Heart left ventricle (tissue), 16 donors: Measurements from ENCODE around the gene SUFU. TPM values are rescaled to one million over a fixed set of nuclear protein-coding genes. Genes with fewer than 3 reads are reported as not detected.

ENCODE experiments used
- ATAC-seq, 4 donors: fragments of 200-7000 bp; cut with Tn5 transposase; one replicate each; pipeline ENCODE4 v1.9.1; 2020 to 2022; ENCODE audit warnings: moderate library complexity in 4 of 4, mild to moderate bottlenecking in 3 of 4, moderate number of reproducible peaks in 1 of 4
- DNase-seq, 5 donors: peaks; one replicate each; pipeline ENCODE4 v3.0.0-alpha.2; 2020
- H3K27ac ChIP-seq, 12 donors: fragments of 200-600 bp; sonication (generic) in 4 of 12; one replicate each; pipeline versions ENCODE4 v1.5.0 to v1.8.0; 2016 to 2022; ENCODE audit warnings: mild to moderate bottlenecking in 2 of 12
- H3K27me3 ChIP-seq, 9 donors: fragments of 200-600 bp; sonication (generic) in 2 of 9; one replicate each; pipeline versions ENCODE4 v1.5.1 to v1.8.0; 2016 to 2022; ENCODE audit warnings: mild to moderate bottlenecking in 3 of 9
- H3K36me3 ChIP-seq, 9 donors: fragments of 200-600 bp; sonication (generic) in 2 of 9; one replicate each; pipeline versions ENCODE4 v1.5.0 to v1.8.0; 2018 to 2022; ENCODE audit warnings: mild to moderate bottlenecking in 2 of 9
- H3K4me1 ChIP-seq, 12 donors: fragments of 200-600 bp; sonication (generic) in 4 of 12; one replicate each; pipeline versions ENCODE4 v1.5.0 to v1.8.0; 2016 to 2022; ENCODE audit warnings: mild to moderate bottlenecking in 3 of 12
- H3K4me3 ChIP-seq, 12 donors: fragments of 200-600 bp; sonication (generic) in 4 of 12; one replicate each; pipeline versions ENCODE4 v1.5.0 to v1.8.0; 2017 to 2022; ENCODE audit warnings: mild to moderate bottlenecking in 9 of 12, moderate library complexity in 4 of 12
- H3K9me3 ChIP-seq, 12 donors: fragments of 200-600 bp; sonication (generic) in 4 of 12; one replicate each; pipeline versions ENCODE4 v1.5.0 to v1.8.0; 2016 to 2022; ENCODE audit warnings: mild to moderate bottlenecking in 1 of 12
- POLR2A ChIP-seq, 2 donors: fragments of 450-650 bp; IDR thresholded peaks; one replicate each; pipeline ENCODE4 v1.6.1; 2017; ENCODE audit warnings: antibody characterized with exemption in 2 of 2, mild to moderate bottlenecking in 2 of 2, moderate library complexity in 2 of 2
- WGBS, 4 donors: extraction: QIAGEN DNeasy Blood & Tissue Kit in 2 of 4; methylation state at CpG; one replicate each; pipeline versions ENCODE4 v1.1.5 to v1.1.7; 2013 to 2018; 5-methylcytosine and 5-hydroxymethylcytosine counted together
- intact Hi-C, 10 donors: fragments of 100-400 bp; cut with DNase I; formaldehyde crosslinking; loops; one replicate each; pipeline versions ENCODE4 v1.11.1 to v1.14.2; 2022
- polyA plus RNA-seq, 2 donors: library from polyadenylated mRNA; stranded (reverse); fragments of 200-250 nt; gene quantifications; one replicate each; pipeline ENCODE4 v1.2.3, GENCODE V29; 2013
- total RNA-seq, 9 donors: library from RNA; depleted of rRNA in 2 of 9; stranded (reverse); fragments of >200 nt in 2 of 9; fragmentation: NEBNext Ultra II Directional in 3 of 9; extraction: Animal tissue kit (Norgen Biotek cat#: 25700) in 3 of 9; gene quantifications; one replicate each; pipeline versions ENCODE4 v1.1.0 to v1.2.4, GENCODE V29; 2016 to 2023
- TF ChIP-seq, protein P1 (sequence below), 12 donors: fragments of 200-600 bp; sonication (generic) in 4 of 12; IDR thresholded peaks; one replicate each; pipeline versions ENCODE4 v1.5.0 to v1.8.0; 2018 to 2022; ENCODE audit warnings: antibody characterized with exemption in 12 of 12, mild to moderate bottlenecking in 5 of 12
- donor health status: ischemic (EF 13 %, LVEDD 7.1; RV severe dilation, severe dysfunction).
- donor health status: healthy with polysubstance abuse.
- donor health status: DM: no; HTN: yes; CAD: no.
- donor health status: DM: no; HTN: no; CAD: no.
- donor health status: ischemic (EF 25% LVEDD 6.9; RV normal size, moderate dysfunction).
- donor health status: ischemic (EF 25% LVEDD 5.7; RV mildly dilated, moderate dysfunction).
- donor health status: healthy.
- donor health status: DM: yes; HTN: yes; CAD: no.
- donor health status: ischemic (EF 35%, LVEDD 5.7; RV mildly dilated, moderate dysfunction).
- donor health status: nonischemic (EF 11% LVEDD 7.7; RV severe dilation, severe dysfunction).
- donor health status: DM: yes; HTN: yes; CAD: no.
- donor health status: PGD.
- donor health status: ischemic (EF 29% LVEDD 5.4; RV normal size, mild dysfunction).
- donor health status: nonischemic (EF 23%, LVEDD 6.1; RV moderate dilation, normal function).

The SUFU gene
- total and polyA plus RNA-seq, 11 donors: 3.7 to 12.7 (median 7.5) TPM

DNA sequence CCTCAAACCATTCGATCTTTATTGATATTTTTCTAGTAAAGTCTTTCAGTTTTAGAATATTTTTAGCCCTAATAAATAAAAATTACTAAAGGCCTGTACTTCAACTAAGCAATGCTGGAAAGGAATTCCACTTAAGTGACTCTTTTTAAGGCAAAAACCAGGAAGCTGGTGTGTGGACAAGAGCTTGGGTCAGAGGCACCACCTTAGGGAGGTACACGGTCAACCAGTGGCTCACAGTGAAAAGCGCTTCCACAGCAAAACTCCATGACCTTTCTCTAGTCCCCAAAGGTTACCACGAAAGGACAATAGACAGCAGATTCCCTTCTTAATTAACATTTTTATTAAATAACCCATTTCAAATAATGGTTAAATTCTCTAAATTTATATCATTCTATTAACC lies 179.2 kb downstream of the SUFU start:
- H3K27ac ChIP-seq: no peak overlapping the region
- peaks cover 0 to 17% (median 14%) of the 10 kb centered on the region in 12 donors for H3K4me1 ChIP-seq
- H3K36me3 ChIP-seq: peaks cover 0 to 42% (median 19%) of the 10 kb centered on the region in 9 donors
- intact Hi-C loops: no loop called here
- 92 to 96% (median 94%) methylated on average over 4 of the region's 4 CpGs for WGBS, 4 donors
- H3K9me3 ChIP-seq: no peaks in the 10 kb centered on the region
- H3K4me3 ChIP-seq: no peak overlapping the region
- no peak for ATAC-seq
- no peaks in the 10 kb centered on the region for H3K27me3 ChIP-seq
- DNase-seq: no peak
- no peak for TF ChIP-seq POLR2A (IDR thresholded peaks at IDR 0.05)
- TF ChIP-seq, protein P1, sequence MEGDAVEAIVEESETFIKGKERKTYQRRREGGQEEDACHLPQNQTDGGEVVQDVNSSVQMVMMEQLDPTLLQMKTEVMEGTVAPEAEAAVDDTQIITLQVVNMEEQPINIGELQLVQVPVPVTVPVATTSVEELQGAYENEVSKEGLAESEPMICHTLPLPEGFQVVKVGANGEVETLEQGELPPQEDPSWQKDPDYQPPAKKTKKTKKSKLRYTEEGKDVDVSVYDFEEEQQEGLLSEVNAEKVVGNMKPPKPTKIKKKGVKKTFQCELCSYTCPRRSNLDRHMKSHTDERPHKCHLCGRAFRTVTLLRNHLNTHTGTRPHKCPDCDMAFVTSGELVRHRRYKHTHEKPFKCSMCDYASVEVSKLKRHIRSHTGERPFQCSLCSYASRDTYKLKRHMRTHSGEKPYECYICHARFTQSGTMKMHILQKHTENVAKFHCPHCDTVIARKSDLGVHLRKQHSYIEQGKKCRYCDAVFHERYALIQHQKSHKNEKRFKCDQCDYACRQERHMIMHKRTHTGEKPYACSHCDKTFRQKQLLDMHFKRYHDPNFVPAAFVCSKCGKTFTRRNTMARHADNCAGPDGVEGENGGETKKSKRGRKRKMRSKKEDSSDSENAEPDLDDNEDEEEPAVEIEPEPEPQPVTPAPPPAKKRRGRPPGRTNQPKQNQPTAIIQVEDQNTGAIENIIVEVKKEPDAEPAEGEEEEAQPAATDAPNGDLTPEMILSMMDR (IDR thresholded peaks at IDR 0.05): no peak

Other genes with a start within 250 kb of the SUFU start
- 10 to 100 TPM in 8 of 9 donors, 1 to 10 TPM in 1; 9.6 to 50.4 (median 17.2) TPM for gene NFKB2, start 108.3 kb upstream of the SUFU start, total RNA-seq
- 10 to 100 TPM in 1 of 2 donors, 1 to 10 TPM in 1; 9.6 to 20.1 TPM for gene NFKB2, start 108.3 kb upstream of the SUFU start, polyA plus RNA-seq
- gene PSD, start 85.2 kb upstream of the SUFU start, total RNA-seq: 1 to 10 TPM in 4 of 9 donors, under 1 TPM in 5; 0.34 to 1.7 (median 0.86) TPM
- gene PSD, start 85.2 kb upstream of the SUFU start, polyA plus RNA-seq: under 1 TPM; 0.14 to 0.76 TPM
- 10 to 100 TPM in 6 of 9 donors, 1 to 10 TPM in 3; 6.6 to 13.9 (median 10.2) TPM for gene FBXL15, start 83.1 kb upstream of the SUFU start, total RNA-seq
- 10 to 100 TPM in 1 of 2 donors, 1 to 10 TPM in 1; 9.9 to 20.0 TPM for gene FBXL15, start 83.1 kb upstream of the SUFU start, polyA plus RNA-seq
- 100 to 1,000 TPM in 1 of 9 donors, 10 to 100 TPM in 8; 62.0 to 107 (median 79.2) TPM for gene CUEDC2, start 71.4 kb upstream of the SUFU start, total RNA-seq
- 10 to 100 TPM; 73.4 to 81.2 TPM for gene CUEDC2, start 71.4 kb upstream of the SUFU start, polyA plus RNA-seq
- under 1 TPM in 2 of 9 donors, not detected in 7; 0.18 to 0.21 TPM for gene C10orf95, start 52.4 kb upstream of the SUFU start, total RNA-seq
- not detected for gene C10orf95, start 52.4 kb upstream of the SUFU start, polyA plus RNA-seq
- gene ACTR1A, start 1.3 kb upstream of the SUFU start, total RNA-seq: 100 to 1,000 TPM; 103 to 175 (median 119) TPM
- 100 to 1,000 TPM; 100 to 156 TPM for gene ACTR1A, start 1.3 kb upstream of the SUFU start, polyA plus RNA-seq
- 100 to 1,000 TPM in 6 of 9 donors, 10 to 100 TPM in 3; 91.5 to 225 (median 107) TPM for gene TRIM8, start 140.5 kb downstream of the SUFU start, total RNA-seq
- 10 to 100 TPM; 38.9 to 94.6 TPM for gene TRIM8, start 140.5 kb downstream of the SUFU start, polyA plus RNA-seq
- gene ARL3, start 210.4 kb downstream of the SUFU start, total RNA-seq: 10 to 100 TPM in 7 of 9 donors, 1 to 10 TPM in 2; 5.8 to 17.0 (median 12.6) TPM
- 10 to 100 TPM in 1 of 2 donors, 1 to 10 TPM in 1; 9.0 to 19.3 TPM for gene ARL3, start 210.4 kb downstream of the SUFU start, polyA plus RNA-seq
- gene SFXN2, start 210.7 kb downstream of the SUFU start, total RNA-seq: 1 to 10 TPM in 7 of 9 donors, under 1 TPM in 2; 0.50 to 7.2 (median 2.4) TPM
- gene SFXN2, start 210.7 kb downstream of the SUFU start, polyA plus RNA-seq: 1 to 10 TPM; 1.8 to 5.9 TPM
- gene WBP1L, start 240.0 kb downstream of the SUFU start, total RNA-seq: 10 to 100 TPM; 18.5 to 75.1 (median 27.6) TPM
- 10 to 100 TPM; 10.7 to 28.5 TPM for gene WBP1L, start 240.0 kb downstream of the SUFU start, polyA plus RNA-seq